NCI-H2196 treated with DMSO at 0.1 percent for 48 hours (cell line): Measurements from ENCODE around the gene TFCP2.
A peak's percentile ranks its signal among the peaks of the same experiment; 100 is the strongest.

Experiments used
- DNase-seq: peaks from one replicate; lab custom pipeline; 2025; ENCODE audit not compliant: unreplicated experiment; lab: John Stamatoyannopoulos, UW

Gene TFCP2

DNA sequence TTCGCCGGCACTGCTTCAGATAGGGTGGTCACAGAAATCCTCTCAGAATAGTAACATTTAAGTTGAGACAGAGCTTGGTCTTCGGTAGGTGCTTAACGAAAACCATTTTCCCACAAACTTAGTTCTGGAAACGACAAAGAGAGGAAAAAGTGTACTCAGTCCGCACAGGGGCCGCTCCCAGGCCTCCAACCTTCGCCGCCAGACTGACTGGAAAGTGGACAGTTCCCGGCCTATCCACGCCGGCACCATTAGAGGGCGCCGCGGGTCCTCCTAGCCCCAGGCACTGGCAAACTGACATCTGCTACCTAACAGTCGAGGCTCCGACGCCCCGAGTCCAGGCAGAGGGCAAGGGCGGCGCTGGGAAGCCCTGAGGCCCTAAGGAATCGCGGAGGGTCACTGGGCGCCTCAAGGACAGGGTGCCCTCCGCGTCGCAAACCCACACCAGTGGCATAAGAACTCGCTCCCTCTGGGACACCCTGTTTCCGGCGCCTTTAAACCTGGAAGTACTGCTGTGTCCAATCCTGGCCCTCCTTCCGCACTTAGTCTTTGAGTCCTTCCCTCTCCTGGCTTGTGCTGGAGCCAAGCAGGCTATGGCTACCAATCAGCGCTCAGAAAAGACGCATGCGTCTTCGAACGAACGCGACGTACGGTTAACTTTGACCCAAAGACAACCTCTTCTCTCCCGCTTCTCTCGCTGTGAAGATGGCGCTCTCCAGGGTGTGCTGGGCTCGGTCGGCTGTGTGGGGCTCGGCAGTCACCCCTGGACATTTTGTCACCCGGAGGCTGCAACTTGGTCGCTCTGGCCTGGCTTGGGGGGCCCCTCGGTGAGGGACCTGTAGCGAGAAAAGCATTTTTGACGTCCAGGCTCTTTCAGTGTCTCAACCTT lies 125.0 kb downstream of the TFCP2 start, which contains the start of gene LETMD1:
LETMD1 (plus strand) TSS at position 673 of the 886 bp plus-strand sequence; CDS start at position 703, 30 bp downstream.
- DNase-seq: peak; percentile 97
